Measurements from ENCODE around the gene SEC14L1.

GRCh38 chr17:77189148-77189547, 48.4 kb downstream of the SEC14L1 start:
- no peak for TF ChIP-seq CTCF (IDR thresholded peaks at IDR 0.05; ENCODE audit: borderline replicate concordance, extremely low read depth, low read length, poor library complexity, severe bottlenecking)
- no peak for TF ChIP-seq EZH2 (IDR thresholded peaks at IDR 0.05; ENCODE audit: borderline replicate concordance, low read depth, low read length, severe bottlenecking)
